ENCODE data around the gene POLR1A. TPM values are rescaled to one million over a fixed set of nuclear protein-coding genes. Genes with fewer than 3 reads are reported as not detected.

POLR1A gene
- total RNA-seq, 4 donors from 2014 or later = 17.5 to 56.3 (median 24.6) TPM

DNA sequence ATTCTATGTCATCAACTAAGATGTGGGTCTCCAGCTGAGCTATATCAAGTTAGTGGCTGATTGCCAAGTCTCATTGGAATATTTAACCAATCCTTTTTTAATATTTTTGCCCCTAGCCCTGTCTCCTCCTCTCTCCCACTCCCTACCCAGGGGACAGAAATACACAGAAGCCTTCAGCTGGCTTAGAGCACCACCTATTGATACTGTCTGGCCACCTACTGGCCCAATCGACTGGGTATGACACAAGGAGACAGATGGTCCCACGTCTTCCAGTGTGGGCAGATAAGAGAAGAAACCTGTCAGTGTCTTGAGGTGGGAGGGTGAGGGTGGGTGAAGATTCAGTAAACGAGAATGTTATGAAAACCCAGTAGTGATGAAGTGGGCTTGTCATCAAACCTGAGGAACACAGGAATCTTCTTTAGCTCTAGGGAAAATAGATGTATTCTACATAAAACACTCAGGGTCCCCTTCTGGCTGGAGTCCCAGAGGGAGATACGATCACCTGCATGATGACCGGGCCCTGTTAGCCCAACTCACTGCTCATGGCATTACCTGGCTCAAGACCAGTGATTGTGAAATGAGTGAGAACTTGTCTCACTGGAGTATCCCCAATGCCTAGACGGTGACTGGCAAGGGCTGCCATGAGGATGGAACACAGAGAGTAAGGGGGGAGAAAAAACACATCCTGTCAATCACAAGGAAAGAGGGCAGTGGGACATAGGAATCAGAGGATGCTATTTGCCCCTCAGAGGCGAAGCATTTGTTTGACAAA lies 26.7 kb downstream of the POLR1A start:
- ATAC-seq (ENCODE audit: low FRiP score) (peak; percentile 74), DNase-seq (ENCODE audit: low spot score) (no peak)
- TF ChIP-seq CTCF (IDR thresholded peaks at IDR 0.05) = no peak

DNA sequence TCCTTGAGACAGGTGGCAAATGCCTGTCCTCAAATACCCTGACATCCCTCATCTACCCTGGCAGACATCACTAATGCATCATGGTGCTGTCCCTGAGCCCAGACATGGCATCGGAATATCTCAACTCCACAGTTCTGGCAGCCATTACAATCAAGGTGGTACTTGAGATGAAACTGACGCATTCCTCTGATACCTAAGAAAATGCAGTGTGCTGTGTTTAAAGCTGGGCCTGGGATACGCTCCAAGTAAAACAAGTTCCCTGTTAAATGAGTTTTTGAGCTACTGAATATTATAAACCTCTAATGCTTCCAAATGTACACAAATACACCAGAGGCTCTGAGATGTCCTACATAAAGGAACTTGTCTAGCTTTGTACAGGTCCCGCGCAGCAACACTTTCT lies 29.8 kb downstream of the POLR1A start:
- no peak for ATAC-seq (ENCODE audit: low FRiP score)
- no peak for DNase-seq (ENCODE audit: low spot score)
- TF ChIP-seq CTCF (IDR thresholded peaks at IDR 0.05) = no peak

DNA sequence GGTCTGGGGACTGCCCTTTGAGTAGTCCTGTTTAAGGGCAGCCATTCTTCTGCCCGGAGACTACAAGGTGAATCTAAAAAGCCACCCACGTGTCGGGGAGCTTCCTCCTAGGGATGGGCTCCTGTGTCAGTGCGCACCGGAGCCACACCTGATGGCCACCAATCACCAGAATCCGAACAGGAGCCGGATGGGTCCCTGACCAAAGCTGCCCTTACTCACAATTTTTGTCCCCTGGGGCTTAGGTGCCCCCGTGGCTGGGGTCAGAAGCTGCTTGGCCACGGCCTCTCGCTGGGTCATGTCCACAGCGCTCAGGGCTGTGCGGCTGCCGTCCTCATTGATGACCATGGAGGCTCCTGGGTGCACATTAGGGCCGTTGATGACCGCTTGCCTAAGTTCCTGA lies 30.9 kb downstream of the POLR1A start:
- ATAC-seq (ENCODE audit: low FRiP score) (no peak), DNase-seq (ENCODE audit: low spot score) (no peak)
- TF ChIP-seq CTCF (IDR thresholded peaks at IDR 0.05) = no peak

DNA sequence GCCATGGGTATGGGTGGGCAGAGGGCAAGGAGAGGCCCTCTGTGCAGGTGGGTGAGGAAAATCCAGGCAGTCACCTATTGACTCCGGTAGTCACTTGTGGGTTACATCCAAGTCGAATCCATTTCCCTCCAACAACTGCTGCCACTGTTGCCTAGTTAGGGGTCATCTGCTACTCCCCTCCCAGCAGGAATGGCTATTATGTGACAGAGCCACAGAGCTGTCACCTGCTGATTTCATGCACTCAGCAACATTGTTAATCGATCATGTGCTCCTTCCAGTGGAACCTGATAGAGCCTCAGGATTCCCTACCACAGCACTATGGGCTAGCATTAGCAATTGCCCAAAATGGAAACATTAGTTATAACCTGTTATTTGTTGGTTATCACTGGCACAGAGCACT lies 31.4 kb downstream of the POLR1A start:
- DNase-seq (ENCODE audit: low spot score) = no peak
- ATAC-seq (ENCODE audit: low FRiP score) = no peak
- no peak for TF ChIP-seq CTCF (IDR thresholded peaks at IDR 0.05)

- no peak for ATAC-seq (ENCODE audit: low FRiP score)
- no peak for DNase-seq (ENCODE audit: low spot score)
- TF ChIP-seq CTCF (IDR thresholded peaks at IDR 0.05) = no peak
These were observed 32.5 kb downstream of the POLR1A start for GRCh38 chr2:86073225-86073624.

DNA sequence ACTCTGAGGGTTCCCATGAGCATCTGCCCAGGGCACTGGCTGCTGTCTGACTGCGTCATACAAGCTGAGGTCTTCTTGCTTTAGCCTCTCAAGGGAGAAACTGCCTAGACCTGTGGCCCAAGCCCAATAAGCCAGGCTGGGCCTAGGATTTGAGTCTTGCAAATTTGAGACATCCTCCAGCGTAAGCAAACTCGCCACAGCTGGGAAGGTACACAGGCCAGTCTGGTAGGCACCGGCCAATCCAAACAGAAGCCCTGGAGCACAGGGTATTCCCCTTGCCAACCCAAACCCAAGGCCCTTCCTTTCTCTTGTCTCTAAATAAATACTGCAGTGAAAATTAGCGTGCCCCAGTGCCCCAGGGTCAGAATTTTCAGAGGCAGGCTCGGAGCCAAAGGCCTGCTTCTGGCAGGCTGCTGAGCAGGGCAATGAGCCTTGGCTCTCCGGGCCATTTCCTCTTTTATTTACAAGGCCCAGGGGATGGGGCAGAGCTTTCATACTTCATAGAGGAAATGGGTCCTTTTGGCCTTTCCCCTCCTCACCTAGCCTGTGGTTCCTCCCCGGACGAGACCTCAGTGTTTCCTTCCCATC lies 33.3 kb downstream of the POLR1A start:
- ATAC-seq (ENCODE audit: low FRiP score) = no peak
- no peak for TF ChIP-seq CTCF (IDR thresholded peaks at IDR 0.05)
- DNase-seq (ENCODE audit: low spot score) = no peak

- DNase-seq (ENCODE audit: low spot score) (no peak), ATAC-seq (ENCODE audit: low FRiP score) (no peak)
- TF ChIP-seq CTCF (IDR thresholded peaks at IDR 0.05) = no peak
These were observed 34.8 kb downstream of the POLR1A start for GRCh38 chr2:86070868-86071267.

Measured in omental fat pad (tissue), 4 donors.